ENCODE results near the gene TNFSF13B. TPM values are rescaled to one million over a fixed set of nuclear protein-coding genes. Genes with fewer than 3 reads are reported as not detected.

The TNFSF13B gene
- total and polyA plus RNA-seq, 2 donors (not counting 3 experiments of a cell fraction or from before 2014, with no cell fraction given) = 0.18 to 1.2 TPM

DNA sequence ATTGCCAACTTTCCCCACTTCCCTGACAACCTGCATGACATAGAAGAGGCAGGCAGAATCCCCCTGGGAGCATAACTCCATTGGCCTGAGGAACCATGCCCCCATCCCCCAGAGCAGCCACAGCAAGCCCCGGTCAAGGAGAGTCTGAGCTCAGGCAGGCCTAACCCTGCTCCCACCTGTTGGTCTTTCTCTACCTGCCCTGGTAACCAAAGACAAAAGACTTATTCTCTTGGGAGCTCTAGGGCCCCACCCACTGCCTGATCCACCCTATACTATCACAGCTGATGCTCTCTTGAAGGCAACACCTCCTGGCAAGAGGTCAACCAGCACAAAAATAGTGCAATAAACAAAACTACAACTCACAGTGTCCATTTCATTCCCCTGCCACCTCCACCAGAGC lies 59.3 kb downstream of the TNFSF13B start:
- dilution Hi-C loops (cut with MboI; ENCODE audit: extremely low pct_ligation_motif_present, low sequenced_read_pairs) (no loop called here), intact Hi-C loops (cut with micrococcal nuclease) (loop anchor here (10.0 kb wide), 1 partner anchor 626 kb away; no protein-coding TSS in a partner anchor)
- DNase-seq (ENCODE audit: low read depth, low spot score) = no peak
- Histone ChIP-seq H3K79me2 (ENCODE audit: control insufficient read depth, insufficient read depth, low read length) (no peaks in the 10 kb centered on the region), H3K36me3 (ENCODE audit: control insufficient read depth in 2 of 2, extremely low read depth in 1 of 2, insufficient read depth in 2 of 2, low read length in 2 of 2) (no peaks in the 10 kb centered on the region), H3K9ac (replicated peaks; ENCODE audit: extremely low read depth, insufficient read depth, low read length) (no peak overlapping the region), H3K27me3 (ENCODE audit: control insufficient read depth in 2 of 2, insufficient read depth in 2 of 2, low read length in 2 of 2) (no peaks in the 10 kb centered on the region), H3K9me1 (replicated peaks; ENCODE audit: control insufficient read depth, extremely low read depth, insufficient read depth, low read length) (no peaks in the 10 kb centered on the region), H3K4me1 (ENCODE audit: control insufficient read depth, extremely low read depth, insufficient read depth, low read length) (no peaks in the 10 kb centered on the region), H3K4me3 (replicated peaks in 1 of 3; ENCODE audit: insufficient read depth in 1 of 3, low read depth in 1 of 3, low read length in 3 of 3) (no peak overlapping the region), H3K4me2 (ENCODE audit: insufficient read depth, low read length) (no peak overlapping the region), H4K20me1 (replicated peaks; ENCODE audit: control insufficient read depth, extremely low read depth, insufficient read depth, low read length) (no peaks in the 10 kb centered on the region), H2AFZ (ENCODE audit: low read depth, low read length) (no peak overlapping the region), H3K27ac (ENCODE audit: insufficient read depth, low read depth, low read length) (no peak overlapping the region), H3K9me3 (replicated peaks; ENCODE audit: control insufficient read depth, insufficient read depth, low read length) (no peaks in the 10 kb centered on the region)
- POLR2A ChIA-PET = no interaction called here
- CTCF ChIA-PET = interaction anchor here (0.8 kb wide), 1 partner anchor 566 kb away, joined by 4 read pairs; no protein-coding TSS in a partner anchor
- TF ChIP-seq POLR2AphosphoS5 (IDR thresholded peaks at IDR 0.05; ENCODE audit: insufficient read depth, low read depth, low read length) (no peak), EZH2 (IDR thresholded peaks at IDR 0.05; ENCODE audit: borderline replicate concordance, low read depth, low read length, severe bottlenecking) (no peak), POLR2A (IDR thresholded peaks at IDR 0.05; ENCODE audit: low read depth, low read length) (no peak), FOS (IDR thresholded peaks at IDR 0.05; ENCODE audit: borderline replicate concordance, insufficient read depth, low read length) (no peak), JUN (IDR thresholded peaks at IDR 0.05; ENCODE audit: borderline replicate concordance, insufficient read depth, insufficient read length, low read depth) (no peak), MYC (IDR thresholded peaks at IDR 0.05; ENCODE audit: low read depth, low read length) (no peak), GATA2 (IDR thresholded peaks at IDR 0.05; ENCODE audit: insufficient read depth, insufficient read length, low read depth, low read length) (no peak)
- TF ChIP-seq, protein P1, sequence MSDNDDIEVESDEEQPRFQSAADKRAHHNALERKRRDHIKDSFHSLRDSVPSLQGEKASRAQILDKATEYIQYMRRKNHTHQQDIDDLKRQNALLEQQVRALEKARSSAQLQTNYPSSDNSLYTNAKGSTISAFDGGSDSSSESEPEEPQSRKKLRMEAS (IDR thresholded peaks at IDR 0.05; ENCODE audit: insufficient read depth, insufficient read length) = no peak
- TF ChIP-seq, protein P2, sequence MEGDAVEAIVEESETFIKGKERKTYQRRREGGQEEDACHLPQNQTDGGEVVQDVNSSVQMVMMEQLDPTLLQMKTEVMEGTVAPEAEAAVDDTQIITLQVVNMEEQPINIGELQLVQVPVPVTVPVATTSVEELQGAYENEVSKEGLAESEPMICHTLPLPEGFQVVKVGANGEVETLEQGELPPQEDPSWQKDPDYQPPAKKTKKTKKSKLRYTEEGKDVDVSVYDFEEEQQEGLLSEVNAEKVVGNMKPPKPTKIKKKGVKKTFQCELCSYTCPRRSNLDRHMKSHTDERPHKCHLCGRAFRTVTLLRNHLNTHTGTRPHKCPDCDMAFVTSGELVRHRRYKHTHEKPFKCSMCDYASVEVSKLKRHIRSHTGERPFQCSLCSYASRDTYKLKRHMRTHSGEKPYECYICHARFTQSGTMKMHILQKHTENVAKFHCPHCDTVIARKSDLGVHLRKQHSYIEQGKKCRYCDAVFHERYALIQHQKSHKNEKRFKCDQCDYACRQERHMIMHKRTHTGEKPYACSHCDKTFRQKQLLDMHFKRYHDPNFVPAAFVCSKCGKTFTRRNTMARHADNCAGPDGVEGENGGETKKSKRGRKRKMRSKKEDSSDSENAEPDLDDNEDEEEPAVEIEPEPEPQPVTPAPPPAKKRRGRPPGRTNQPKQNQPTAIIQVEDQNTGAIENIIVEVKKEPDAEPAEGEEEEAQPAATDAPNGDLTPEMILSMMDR (IDR thresholded peaks at IDR 0.05; ENCODE audit: extremely low read depth in 1 of 2, insufficient read depth in 1 of 2, low read depth in 1 of 2, low read length in 2 of 2) = no peak
- no TSS peak for BruUV-seq (replicated peaks)
- no peak for FAIRE-seq
